Hepatocyte (in vitro differentiated cells): ENCODE measurements around the gene HERC4.

Source experiments
- EZH2 ChIP-seq: fragments of 200-600 bp; sonication (generic); IDR thresholded peaks from 2 replicates; pipeline ENCODE4 v1.6.1; 2016; ENCODE audit warnings: antibody characterized with exemption, mild to moderate bottlenecking, borderline replicate concordance
- EZH2phosphoT487 ChIP-seq: fragments of 200-600 bp; sonication (generic); IDR thresholded peaks from one replicate; pipeline ENCODE4 v1.6.1; 2018; ENCODE audit warnings: antibody characterized with exemption, mild to moderate bottlenecking, low read depth, moderate library complexity; ENCODE audit not compliant: unreplicated experiment, severe bottlenecking
- TF ChIP-seq, protein P1 (sequence below): fragments of 200-600 bp; sonication (generic); IDR thresholded peaks from 2 replicates; pipeline ENCODE4 v1.5.1; 2016; ENCODE audit warnings: antibody characterized with exemption, mild to moderate bottlenecking; ENCODE audit not compliant: poor library complexity

DNA sequence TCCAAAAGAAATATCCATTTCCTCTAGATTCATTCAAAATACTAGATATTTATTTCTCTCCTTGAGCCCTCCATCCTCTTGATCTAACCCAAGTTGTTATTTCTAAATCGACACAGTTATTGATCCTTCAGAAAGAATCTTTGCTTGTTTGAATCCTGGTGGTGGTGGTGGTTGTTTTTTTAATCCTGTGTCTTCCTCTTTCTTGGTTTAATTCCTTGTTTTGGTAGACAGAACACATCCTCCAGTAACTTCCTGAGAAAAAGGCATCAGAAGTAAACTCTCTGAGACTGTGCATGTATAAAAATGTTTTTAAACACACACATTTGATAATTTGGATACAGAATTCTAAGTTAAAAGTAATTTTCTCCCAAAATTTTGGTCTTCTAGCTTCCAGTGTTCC lies 140.7 kb downstream of the HERC4 start:
- TF ChIP-seq, protein P1, sequence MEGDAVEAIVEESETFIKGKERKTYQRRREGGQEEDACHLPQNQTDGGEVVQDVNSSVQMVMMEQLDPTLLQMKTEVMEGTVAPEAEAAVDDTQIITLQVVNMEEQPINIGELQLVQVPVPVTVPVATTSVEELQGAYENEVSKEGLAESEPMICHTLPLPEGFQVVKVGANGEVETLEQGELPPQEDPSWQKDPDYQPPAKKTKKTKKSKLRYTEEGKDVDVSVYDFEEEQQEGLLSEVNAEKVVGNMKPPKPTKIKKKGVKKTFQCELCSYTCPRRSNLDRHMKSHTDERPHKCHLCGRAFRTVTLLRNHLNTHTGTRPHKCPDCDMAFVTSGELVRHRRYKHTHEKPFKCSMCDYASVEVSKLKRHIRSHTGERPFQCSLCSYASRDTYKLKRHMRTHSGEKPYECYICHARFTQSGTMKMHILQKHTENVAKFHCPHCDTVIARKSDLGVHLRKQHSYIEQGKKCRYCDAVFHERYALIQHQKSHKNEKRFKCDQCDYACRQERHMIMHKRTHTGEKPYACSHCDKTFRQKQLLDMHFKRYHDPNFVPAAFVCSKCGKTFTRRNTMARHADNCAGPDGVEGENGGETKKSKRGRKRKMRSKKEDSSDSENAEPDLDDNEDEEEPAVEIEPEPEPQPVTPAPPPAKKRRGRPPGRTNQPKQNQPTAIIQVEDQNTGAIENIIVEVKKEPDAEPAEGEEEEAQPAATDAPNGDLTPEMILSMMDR: no peak
- TF ChIP-seq EZH2: no peak
- TF ChIP-seq EZH2phosphoT487: no peak
